PC-9 (cell line): ENCODE data around the gene UBE2V1. TPM values are rescaled to one million over a fixed set of nuclear protein-coding genes. Genes with fewer than 3 reads are reported as not detected.
"Not testable (repeated sequence)": the region's sequence is repeated elsewhere in the genome, so short reads cannot be mapped to it uniquely, and the experiment has no call there.

Experiments
- BruUV-seq: library from RNA; stranded (reverse); fragments of 400-500 nt; replicated peaks from 2 replicates; lab custom pipeline; 2021; lab: Mats Ljungman, UMichigan
- CTCF ChIA-PET: fragments of 300-600 bp; sonication (Branson Sonifier 250); formaldehyde crosslinking; loops from one replicate; lab custom pipeline; 2022; ENCODE audit warnings: antibody characterized with exemption; lab: Charles Lee
- POLR2A ChIA-PET: fragments of 300-600 bp; sonication (Branson Sonifier 250); formaldehyde crosslinking; loops from one replicate; lab custom pipeline; 2022; ENCODE audit warnings: antibody characterized with exemption; ENCODE audit not compliant: unreplicated experiment; lab: Charles Lee
- DNase-seq, 2 experiments: peaks; one replicate each; pipeline versions ENCODE4 v3.0.0 to v3.0.0-alpha.2; 2015 to 2022; ENCODE audit warnings: mixed read lengths in 1 of 2
- H2AFZ ChIP-seq: fragments of 200-600 bp; sonication (generic); 2 replicates; pipeline ENCODE4 v1.8.1; 2017; ENCODE audit warnings: antibody characterized with exemption
- H3F3A ChIP-seq: fragments of 200-600 bp; sonication (generic); 2 replicates; pipeline ENCODE4 v1.8.1; 2017; ENCODE audit warnings: antibody characterized with exemption, mild to moderate bottlenecking, low read depth; ENCODE audit not compliant: insufficient read depth
- H3K27ac ChIP-seq: fragments of 200-600 bp; sonication (generic); 2 replicates; pipeline ENCODE4 v1.6.1; 2016; ENCODE audit warnings: mixed run types
- H3K27me3 ChIP-seq: fragments of 200-600 bp; sonication (generic); 2 replicates; pipeline ENCODE4 v1.6.1; 2016; ENCODE audit warnings: low read depth, mixed run types; ENCODE audit not compliant: insufficient read depth
- H3K36me3 ChIP-seq: fragments of 200-600 bp; sonication (generic); 2 replicates; pipeline ENCODE4 v1.6.1; 2016; ENCODE audit warnings: low read depth, mixed run types
- H3K4me1 ChIP-seq: fragments of 200-600 bp; sonication (generic); replicated peaks from 2 replicates; pipeline ENCODE4 v1.6.1; 2016; ENCODE audit warnings: mixed run types; ENCODE audit not compliant: insufficient read depth
- H3K4me2 ChIP-seq: fragments of 200-600 bp; sonication (generic); 2 replicates; pipeline ENCODE4 v1.6.1; 2017; ENCODE audit warnings: mixed run types
- H3K4me3 ChIP-seq: fragments of 200-600 bp; sonication (generic); 2 replicates; pipeline ENCODE4 v1.6.1; 2016; ENCODE audit warnings: mixed run types
- H3K79me2 ChIP-seq: fragments of 200-600 bp; sonication (generic); 2 replicates; pipeline ENCODE4 v1.6.1; 2017; ENCODE audit warnings: low read depth, mixed run types
- H3K9me2 ChIP-seq: fragments of 200-600 bp; sonication (generic); 2 replicates; pipeline ENCODE4 v1.8.1; 2017; ENCODE audit warnings: mild to moderate bottlenecking; ENCODE audit not compliant: insufficient read depth
- H3K9me3 ChIP-seq: fragments of 200-600 bp; sonication (generic); 2 replicates; pipeline ENCODE4 v1.8.1; 2016; ENCODE audit warnings: low read depth; ENCODE audit not compliant: insufficient read depth
- H4K20me1 ChIP-seq: fragments of 200-600 bp; sonication (generic); 2 replicates; pipeline ENCODE4 v1.8.1; 2017; ENCODE audit not compliant: insufficient read depth
- CTCF ChIP-seq: fragments of 200-600 bp; sonication (generic); conservative IDR thresholded peaks from 2 replicates; pipeline ENCODE4 v1.6.1; 2017; ENCODE audit warnings: mixed run types, antibody characterized with exemption, mild to moderate bottlenecking, moderate library complexity
- EZH2 ChIP-seq: fragments of 200-600 bp; sonication (generic); IDR thresholded peaks from 2 replicates; pipeline ENCODE4 v1.8.0; 2017; ENCODE audit warnings: antibody characterized with exemption, low read depth
- intact Hi-C: fragments of 100-400 bp; cut with micrococcal nuclease; formaldehyde crosslinking; loops from one replicate; pipeline ENCODE4 v1.10.0; 2022; ENCODE audit not compliant: unreplicated experiment
- total RNA-seq: library from RNA; stranded (reverse); gene quantifications from 2 replicates; pipeline ENCODE4 v1.2.3, GENCODE V29; 2021

The UBE2V1 gene
- total RNA-seq, 1 experiment from 2014 or later = 174 TPM

GRCh38 chr20:50067018-50067417 is 45.9 kb downstream of the UBE2V1 start:
- BruUV-seq = no TSS peak
- no peak for DNase-seq
- intact Hi-C loops = no loop called here
- H3K4me2 ChIP-seq = no peak overlapping the region
- 0 out of 2 replicates have a peak, but pooled peaks cover 5% of the 10 kb centered on the region for H3K4me1 ChIP-seq
- H3K4me3 ChIP-seq = no peak overlapping the region
- no peak overlapping the region for H3K27ac ChIP-seq
- POLR2A ChIA-PET = no interaction called here
- TF ChIP-seq EZH2 (no peak), CTCF (no peak)
- no peak overlapping the region for H2AFZ ChIP-seq
- no peaks in the 10 kb centered on the region for H3K9me3 ChIP-seq
- H3K9me2 ChIP-seq = no peaks in the 10 kb centered on the region
- H4K20me1 ChIP-seq = no peaks in the 10 kb centered on the region
- H3K27me3 ChIP-seq = no peaks in the 10 kb centered on the region
- no peaks in the 10 kb centered on the region for H3F3A ChIP-seq
- no peaks in the 10 kb centered on the region for H3K36me3 ChIP-seq
- CTCF ChIA-PET = no interaction called here
- H3K79me2 ChIP-seq = no peaks in the 10 kb centered on the region

GRCh38 chr20:50066161-50066834 is 46.7 kb downstream of the UBE2V1 start:
- DNase-seq = no peak
- no peaks in the 10 kb centered on the region for H3K9me3 ChIP-seq
- CTCF ChIA-PET = interaction anchor here (0.7 kb wide), 1 partner anchor 645 kb away, joined by 7 read pairs; no protein-coding TSS in a partner anchor
- TF ChIP-seq CTCF = no peak
- TF ChIP-seq EZH2 = no peak
- no peaks in the 10 kb centered on the region for H3K9me2 ChIP-seq
- no peak overlapping the region for H3K4me3 ChIP-seq
- H3K4me2 ChIP-seq = no peak overlapping the region
- H2AFZ ChIP-seq = no peak overlapping the region
- no peaks in the 10 kb centered on the region for H3K36me3 ChIP-seq
- no TSS peak for BruUV-seq
- 0 out of 2 replicates have a peak, but pooled peaks cover under 1% of the 10 kb centered on the region for H3K4me1 ChIP-seq
- intact Hi-C loops = loop anchor here (1.0 kb wide), 1 partner anchor 38 kb away; no protein-coding TSS in a partner anchor
- H3F3A ChIP-seq = no peaks in the 10 kb centered on the region
- no peak overlapping the region for H3K27ac ChIP-seq
- no peaks in the 10 kb centered on the region for H4K20me1 ChIP-seq
- POLR2A ChIA-PET = interaction anchor here (0.6 kb wide), 1 partner anchor 303 kb away, joined by 4 read pairs; no protein-coding TSS in a partner anchor
- H3K27me3 ChIP-seq = no peaks in the 10 kb centered on the region
- H3K79me2 ChIP-seq = no peaks in the 10 kb centered on the region

- no peak for DNase-seq
- Histone ChIP-seq H3K79me2 (no peaks in the 10 kb centered on the region), H3K4me3 (no peak overlapping the region), H2AFZ (no peak overlapping the region), H3K27me3 (no peaks in the 10 kb centered on the region), H3K4me1 (no peaks in the 10 kb centered on the region), H3K9me2 (no peaks in the 10 kb centered on the region), H3K36me3 (no peaks in the 10 kb centered on the region), H4K20me1 (no peaks in the 10 kb centered on the region), H3K4me2 (no peak overlapping the region), H3K9me3 (no peaks in the 10 kb centered on the region), H3F3A (no peaks in the 10 kb centered on the region), H3K27ac (no peak overlapping the region)
- ChIA-PET CTCF (interaction anchor here (0.6 kb wide), 2 partner anchors 100 to 553 kb away, joined by 3 to 5 read pairs; no protein-coding TSS in a partner anchor), POLR2A (no interaction called here)
- no TSS peak for BruUV-seq
- TF ChIP-seq EZH2 = no peak
- TF ChIP-seq CTCF = no peak
- intact Hi-C loops = no loop called here
These were observed 47.7 kb downstream of the UBE2V1 start for GRCh38 chr20:50065325-50065615.

GRCh38 chr20:50063763-50064162 is 49.2 kb downstream of the UBE2V1 start:
- H3K4me1 ChIP-seq, H3K9me2 ChIP-seq, H3K27me3 ChIP-seq, H4K20me1 ChIP-seq, H3K4me3 ChIP-seq, H3K9me3 ChIP-seq, POLR2A ChIA-PET, H3K36me3 ChIP-seq, H3K27ac ChIP-seq, BruUV-seq, H3K79me2 ChIP-seq, intact Hi-C loops, H3F3A ChIP-seq, H3K4me2 ChIP-seq, H2AFZ ChIP-seq, DNase-seq: not testable (repeated sequence)
- CTCF ChIA-PET = interaction anchor here (0.7 kb wide), 1 partner anchor 85 kb away, joined by 5 read pairs; no protein-coding TSS in a partner anchor
